Breast epithelium (tissue), 4 donors: ENCODE data around the gene ENOSF1. TPM values are rescaled to one million over a fixed set of nuclear protein-coding genes. Genes with fewer than 3 reads are reported as not detected.

Experiments
- DNase-seq, 2 donors: peaks; one replicate each; pipeline ENCODE4 v3.0.0-alpha.2; 2019; ENCODE audit warnings: low spot score in 2 of 2
- H3K27ac ChIP-seq, 2 donors: fragments of 200-600 bp; sonication (generic) in 1 of 2; one replicate each; pipeline ENCODE4 v1.5.1; 2016 to 2019; ENCODE audit warnings: mild to moderate bottlenecking in 1 of 2
- H3K27me3 ChIP-seq, 2 donors: fragments of 200-600 bp; sonication (generic) in 1 of 2; one replicate each; pipeline versions ENCODE4 v1.5.1 to v1.6.0; 2017 to 2019; ENCODE audit warnings: control low read depth in 1 of 2, mild to moderate bottlenecking in 1 of 2
- H3K36me3 ChIP-seq: fragments of 200-600 bp; one replicate; pipeline ENCODE4 v1.5.1; 2019
- H3K4me1 ChIP-seq, 2 donors: fragments of 200-600 bp; sonication (generic); one replicate each; pipeline ENCODE4 v1.5.1; 2016 to 2019; ENCODE audit warnings: control low read depth in 1 of 2
- H3K4me3 ChIP-seq, 3 donors: fragments of 200-600 bp; sonication (generic); 1 replicate in 2 of 3; 2 replicates in 1 of 3; pipeline ENCODE4 v1.5.1; 2016 to 2019; ENCODE audit warnings: mild to moderate bottlenecking in 3 of 3, moderate library complexity in 2 of 3
- H3K9me3 ChIP-seq, 2 donors: fragments of 200-600 bp; sonication (generic) in 1 of 2; one replicate each; pipeline ENCODE4 v1.5.1; 2016 to 2019; ENCODE audit warnings: control low read depth in 1 of 2
- CTCF ChIP-seq, 3 donors: fragments of 450-650 bp; IDR thresholded peaks; one replicate each; pipeline ENCODE4 v1.5.1; 2016 to 2017; ENCODE audit warnings: antibody characterized with exemption in 3 of 3, mild to moderate bottlenecking in 3 of 3, moderate library complexity in 3 of 3
- POLR2A ChIP-seq: fragments of 450-650 bp; IDR thresholded peaks from one replicate; pipeline ENCODE4 v1.6.1; 2016; ENCODE audit warnings: antibody characterized with exemption, mild to moderate bottlenecking, moderate library complexity
- POLR2AphosphoS5 ChIP-seq, 3 donors: sonication (generic); formaldehyde crosslinking; IDR thresholded peaks; one replicate each; pipeline ENCODE4 v1.6.1; 2017; ENCODE audit warnings: antibody characterized with exemption in 3 of 3
- intact Hi-C: fragments of 100-400 bp; cut with DNase I; formaldehyde crosslinking; loops from one replicate; pipeline ENCODE4 v1.15.1; 2023; ENCODE audit warnings: low total_unique reads
- total RNA-seq, 3 donors: library from RNA; depleted of rRNA; stranded (reverse); fragments of >200 nt; gene quantifications; one replicate each; pipeline ENCODE4 v1.1.0, GENCODE V29; 2016

Gene ENOSF1
- total RNA-seq, 3 donors from 2014 or later = 49.4 to 96.0 (median 90.1) TPM

DNA sequence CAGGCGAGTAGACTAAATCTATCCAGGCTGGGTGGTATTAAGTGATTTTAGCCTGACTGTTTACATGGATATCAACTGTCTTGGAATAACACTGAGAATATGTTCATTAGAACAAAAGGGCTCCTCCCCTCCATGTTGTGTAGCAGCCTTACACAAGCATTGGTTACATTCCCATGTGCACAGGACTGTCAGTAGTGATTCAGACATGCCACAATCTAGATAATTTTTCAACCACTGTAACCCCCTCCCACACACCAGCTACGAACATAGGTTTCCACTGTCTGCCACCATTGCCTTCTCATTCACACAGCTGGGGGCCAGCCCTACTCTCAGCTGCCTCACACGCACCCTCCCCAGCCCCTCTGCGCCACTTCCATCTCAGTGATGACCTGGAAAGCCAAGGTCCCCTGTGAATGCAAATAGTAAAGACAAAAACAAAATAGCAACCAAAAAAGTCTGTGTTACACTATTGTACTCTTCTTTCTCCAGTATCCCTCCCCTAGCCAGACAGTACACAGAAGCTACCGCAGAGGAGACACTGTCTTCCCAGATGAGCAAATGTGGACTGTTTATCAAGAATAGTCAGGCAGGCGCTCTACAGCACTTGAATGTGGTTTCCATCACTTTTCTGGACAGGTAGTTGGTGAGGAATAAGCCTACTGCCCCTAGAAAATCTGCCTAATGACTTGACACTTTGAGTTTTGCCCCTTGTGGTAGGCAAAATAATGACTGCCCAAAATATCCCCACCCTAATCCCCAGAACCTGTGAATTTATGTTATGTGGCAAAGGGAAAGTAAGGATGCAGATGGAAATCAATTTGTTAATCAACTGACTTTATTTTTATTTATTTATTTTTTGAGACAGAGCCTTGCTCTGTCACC, 82.9 kb downstream of the ENOSF1 start:
- Histone ChIP-seq H3K4me1 (no peaks in the 10 kb centered on the region), H3K27ac (no peak overlapping the region), H3K4me3 (no peak overlapping the region), H3K36me3 (no peaks in the 10 kb centered on the region), H3K27me3 (no peaks in the 10 kb centered on the region), H3K9me3 (no peaks in the 10 kb centered on the region)
- TF ChIP-seq POLR2AphosphoS5 (IDR thresholded peaks at IDR 0.05) (no peak), POLR2A (no peak), CTCF (IDR thresholded peaks at IDR 0.05) (no peak)
- no peak for DNase-seq
- intact Hi-C loops = no loop called here

DNA sequence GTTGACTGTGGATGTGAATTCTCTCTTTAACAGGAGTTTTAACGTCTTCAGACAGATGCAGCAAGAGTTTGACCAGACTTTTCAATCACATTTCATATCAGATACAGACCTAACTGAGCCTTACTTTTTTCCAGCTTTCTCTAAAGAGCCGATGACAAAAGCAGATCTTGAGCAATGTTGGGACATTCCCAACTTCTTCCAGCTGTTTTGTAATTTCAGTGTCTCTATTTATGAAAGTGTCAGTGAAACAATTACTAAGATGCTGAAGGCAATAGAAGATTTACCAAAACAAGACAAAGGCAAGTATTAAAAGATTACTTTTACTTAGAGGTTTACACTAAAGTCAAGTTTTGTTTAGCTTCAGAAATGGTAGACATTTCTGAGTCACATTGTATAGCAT, 85.2 kb downstream of the ENOSF1 start:
- intact Hi-C loops = no loop called here
- no peak for TF ChIP-seq CTCF (IDR thresholded peaks at IDR 0.05)
- TF ChIP-seq POLR2A = no peak
- TF ChIP-seq POLR2AphosphoS5 (IDR thresholded peaks at IDR 0.05) = no peak
- H3K4me3 ChIP-seq = no peak overlapping the region
- no peaks in the 10 kb centered on the region for H3K9me3 ChIP-seq
- no peaks in the 10 kb centered on the region for H3K36me3 ChIP-seq
- no peaks in the 10 kb centered on the region for H3K27me3 ChIP-seq
- H3K27ac ChIP-seq = no peak overlapping the region
- DNase-seq = no peak
- no peaks in the 10 kb centered on the region for H3K4me1 ChIP-seq

- Histone ChIP-seq H3K4me3 (no peak overlapping the region), H3K4me1 (no peaks in the 10 kb centered on the region), H3K9me3 (no peaks in the 10 kb centered on the region), H3K27ac (no peak overlapping the region), H3K36me3 (no peaks in the 10 kb centered on the region), H3K27me3 (no peaks in the 10 kb centered on the region)
- TF ChIP-seq POLR2A (no peak), POLR2AphosphoS5 (IDR thresholded peaks at IDR 0.05) (no peak), CTCF (IDR thresholded peaks at IDR 0.05) (peak in 2 of 3 donors; percentile 20 to 46)
- intact Hi-C loops = no loop called here
- peak; percentile 37 to 63 for DNase-seq
Observed at GRCh38 chr18:623761-624620, 88.4 kb downstream of the ENOSF1 start.

- TF ChIP-seq CTCF (IDR thresholded peaks at IDR 0.05) (no peak), POLR2A (no peak), POLR2AphosphoS5 (IDR thresholded peaks at IDR 0.05) (no peak)
- DNase-seq = no peak
- Histone ChIP-seq H3K27me3 (no peaks in the 10 kb centered on the region), H3K36me3 (no peaks in the 10 kb centered on the region), H3K4me3 (no peak overlapping the region), H3K4me1 (no peaks in the 10 kb centered on the region), H3K9me3 (no peaks in the 10 kb centered on the region), H3K27ac (no peak overlapping the region)
- intact Hi-C loops = no loop called here
Observed at GRCh38 chr18:622289-622688, 90.1 kb downstream of the ENOSF1 start.
